ENCODE measurements around the gene NDUFA7. TPM values are rescaled to one million over a fixed set of nuclear protein-coding genes. Genes with fewer than 3 reads are reported as not detected.

Gene NDUFA7
- total RNA-seq, 1 experiment from 2014 or later: 50.2 TPM

- CTCF ChIA-PET: no interaction called here
- no peak overlapping the region for H3K4me3 ChIP-seq (ENCODE audit: low read depth, low read length)
Observed at GRCh38 chr19:8261881-8262280, 59.3 kb downstream of the NDUFA7 start.

GRCh38 chr19:8261347-8261746 lies 59.8 kb downstream of the NDUFA7 start:
- H3K4me1 Mint-ChIP-seq (ENCODE audit: low read depth, unreplicated experiment): no peaks in the 10 kb centered on the region
- ChIA-PET CTCF (no interaction called here), POLR2A (interaction anchor here (0.5 kb wide), 1 partner anchor 16 kb away, joined by 3 read pairs; no protein-coding TSS in a partner anchor)
- Histone ChIP-seq H3K4me3 (ENCODE audit: low read depth, low read length) (no peak overlapping the region), H3K36me3 (ENCODE audit: control insufficient read depth, insufficient read depth, low read length) (no peaks in the 10 kb centered on the region), H3K9me3 (no peaks in the 10 kb centered on the region), H3K4me1 (no peaks in the 10 kb centered on the region), H3K27me3 (replicated peaks; ENCODE audit: control insufficient read depth, insufficient read depth, low read length) (no peaks in the 10 kb centered on the region)
- no peaks in the 10 kb centered on the region for H3K27me3 Mint-ChIP-seq (ENCODE audit: insufficient read depth, unreplicated experiment)
- no TSS peak for BruUV-seq (replicated peaks)
- TF ChIP-seq CTCF (IDR thresholded peaks at IDR 0.05; ENCODE audit: insufficient read depth in 1 of 2, low read depth in 1 of 2, low read length in 1 of 2, severe bottlenecking in 1 of 2, unreplicated experiment in 1 of 2): no peak
- DNase-seq: peak in 1 of 2 experiments; percentile 31
- no peaks in the 10 kb centered on the region for H3K9me3 Mint-ChIP-seq (ENCODE audit: unreplicated experiment)
- intact Hi-C loops (cut with micrococcal nuclease; ENCODE audit: unreplicated experiment): no loop called here
- H3K36me3 Mint-ChIP-seq (ENCODE audit: insufficient read depth, unreplicated experiment): peaks cover 28% of the 10 kb centered on the region
- H3K4me3 Mint-ChIP-seq (ENCODE audit: unreplicated experiment): no peak overlapping the region
- no peak overlapping the region for H3K27ac Mint-ChIP-seq (ENCODE audit: unreplicated experiment)

More at GRCh38 chr19:8261881-8262280, 59.3 kb downstream of the NDUFA7 start:
- POLR2A ChIA-PET: no interaction called here
- Histone ChIP-seq H3K9me3 (no peaks in the 10 kb centered on the region), H3K27me3 (replicated peaks; ENCODE audit: control insufficient read depth, insufficient read depth, low read length) (no peaks in the 10 kb centered on the region), H3K4me1 (no peaks in the 10 kb centered on the region), H3K36me3 (ENCODE audit: control insufficient read depth, insufficient read depth, low read length) (no peaks in the 10 kb centered on the region)
- Mint-ChIP-seq H3K4me3 (ENCODE audit: unreplicated experiment) (no peak overlapping the region), H3K27ac (ENCODE audit: unreplicated experiment) (no peak overlapping the region), H3K27me3 (ENCODE audit: insufficient read depth, unreplicated experiment) (no peaks in the 10 kb centered on the region), H3K9me3 (ENCODE audit: unreplicated experiment) (no peaks in the 10 kb centered on the region), H3K36me3 (ENCODE audit: insufficient read depth, unreplicated experiment) (peaks cover 25% of the 10 kb centered on the region), H3K4me1 (ENCODE audit: low read depth, unreplicated experiment) (no peaks in the 10 kb centered on the region)
- no TSS peak for BruUV-seq (replicated peaks)
- no peak for TF ChIP-seq CTCF (IDR thresholded peaks at IDR 0.05; ENCODE audit: insufficient read depth in 1 of 2, low read depth in 1 of 2, low read length in 1 of 2, severe bottlenecking in 1 of 2, unreplicated experiment in 1 of 2)
- intact Hi-C loops (cut with micrococcal nuclease; ENCODE audit: unreplicated experiment): no loop called here
- DNase-seq: peak; percentile 0 to 23

Other genes with a start within 250 kb of the NDUFA7 start
- gene FBN3, start 171.8 kb downstream of the NDUFA7 start, total RNA-seq (2022): 15.0 and 16.4 TPM in 2 replicates
- gene CERS4, start 112.0 kb downstream of the NDUFA7 start, total RNA-seq (2022): 56.8 and 66.9 TPM in 2 replicates
- gene CD320, start 13.0 kb downstream of the NDUFA7 start, total RNA-seq (2022): 81.0 and 87.7 TPM in 2 replicates
- 1,515 and 1,601 TPM in 2 replicates for gene RPS28, start 121 bp upstream of the NDUFA7 start, total RNA-seq (2022)
- gene KANK3, start 21.9 kb upstream of the NDUFA7 start, total RNA-seq (2022): 1.1 TPM in 2 replicates
- 0.63 and 1.2 TPM in 2 replicates for gene ANGPTL4, start 42.8 kb upstream of the NDUFA7 start, total RNA-seq (2022)
- gene RAB11B, start 69.0 kb upstream of the NDUFA7 start, total RNA-seq (2022): 86.3 and 91.3 TPM in 2 replicates
- gene MARCHF2, start 91.9 kb upstream of the NDUFA7 start, total RNA-seq (2022): 13.8 and 15.2 TPM in 2 replicates
- gene HNRNPM, start 123.6 kb upstream of the NDUFA7 start, total RNA-seq (2022): 271 and 286 TPM in 2 replicates
- 0.26 TPM in 1 of 2 replicates, not detected in the other for gene PRAM1, start 181.3 kb upstream of the NDUFA7 start, total RNA-seq (2022)
- 17.2 and 25.0 TPM in 2 replicates for gene ZNF414, start 192.8 kb upstream of the NDUFA7 start, total RNA-seq (2022)

Measured in Caco-2 (cell line).